ENCODE results near the gene NRXN2.

DNA sequence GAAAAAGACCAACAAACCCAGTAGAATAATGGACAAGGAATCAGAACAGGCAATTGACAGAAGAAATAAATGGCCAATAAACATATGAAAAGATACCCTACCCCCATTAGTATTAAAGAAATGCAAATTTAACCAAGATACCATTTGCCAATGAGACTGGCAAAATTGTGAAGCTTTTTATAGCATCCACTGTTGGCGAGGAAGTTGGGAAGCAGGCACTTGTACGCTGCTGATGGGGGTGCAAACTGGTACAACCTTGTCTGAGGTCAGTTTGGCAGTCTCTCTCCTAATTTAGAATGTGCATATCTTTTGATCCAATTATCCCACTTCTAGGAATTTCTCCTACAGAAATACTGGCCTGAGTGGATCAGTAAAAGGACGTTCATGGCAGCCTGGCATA is 8.6 kb upstream of the NRXN2 start:
- TF ChIP-seq CTCF (IDR thresholded peaks at IDR 0.05; ENCODE audit: low read length) (no peak), EZH2phosphoT487 (IDR thresholded peaks at IDR 0.05; ENCODE audit: low read length) (no peak)

Data from MM.1S (cell line).